ENCODE measurements around the gene KCNJ6.
"Not testable (repeated sequence)": the region's sequence is repeated elsewhere in the genome, so short reads cannot be mapped to it uniquely, and the experiment has no call there.

KCNJ6 gene

GRCh38 chr21:37592496-37592895 is 323.8 kb downstream of the KCNJ6 start:
- no peak for DNase-seq

GRCh38 chr21:37591994-37592393 is 324.3 kb downstream of the KCNJ6 start:
- DNase-seq: not testable (repeated sequence)

DNA sequence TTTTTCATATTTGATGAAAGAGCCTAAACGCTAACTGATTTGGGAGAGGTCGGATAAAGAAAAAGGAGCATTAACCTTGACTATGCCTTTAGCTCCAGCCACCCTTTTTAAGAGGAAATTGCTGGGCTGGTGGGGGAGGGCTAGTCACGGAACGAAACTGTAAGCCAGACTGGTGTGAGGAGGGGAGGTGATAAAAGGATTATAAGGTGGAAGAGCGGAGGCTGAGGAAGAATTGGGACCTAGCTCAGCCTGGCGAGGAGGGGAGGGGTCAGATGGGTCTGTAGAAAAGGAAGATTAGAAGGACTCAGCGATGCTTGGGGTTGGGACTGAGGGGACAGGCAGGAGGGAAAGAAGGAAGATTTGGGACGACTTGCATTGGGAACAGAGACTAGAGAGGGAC is 325.4 kb downstream of the KCNJ6 start:
- not testable (repeated sequence) for DNase-seq

GRCh38 chr21:37588644-37589043 is 327.6 kb downstream of the KCNJ6 start:
- not testable (repeated sequence) for DNase-seq

DNA sequence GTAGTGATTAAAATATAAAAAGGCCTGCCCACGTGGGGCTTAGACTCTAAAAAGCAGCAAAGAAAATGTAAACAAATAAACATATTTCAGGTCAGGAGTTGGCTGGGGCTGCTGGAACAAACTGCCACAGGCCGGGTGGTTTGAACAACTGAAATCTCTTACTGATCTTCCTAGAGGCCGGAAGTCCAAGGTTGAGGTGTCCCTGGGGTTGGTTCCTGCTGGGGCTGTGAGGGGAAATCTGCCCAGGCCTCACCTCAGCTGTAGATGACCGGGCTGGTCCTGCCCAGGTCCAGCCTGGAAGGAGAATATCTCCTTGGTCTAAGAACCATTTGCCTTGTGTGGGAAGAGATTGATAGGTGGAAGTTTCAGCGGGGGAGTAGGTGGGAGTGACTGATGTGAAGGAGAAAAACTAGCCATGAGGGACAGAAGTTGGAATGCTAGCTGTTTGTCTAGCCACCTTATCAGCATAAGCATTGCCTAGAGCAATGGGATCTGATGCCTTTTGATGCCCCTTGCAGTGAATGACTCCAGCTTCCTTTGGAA is 328.6 kb downstream of the KCNJ6 start:
- DNase-seq: no peak

DNA sequence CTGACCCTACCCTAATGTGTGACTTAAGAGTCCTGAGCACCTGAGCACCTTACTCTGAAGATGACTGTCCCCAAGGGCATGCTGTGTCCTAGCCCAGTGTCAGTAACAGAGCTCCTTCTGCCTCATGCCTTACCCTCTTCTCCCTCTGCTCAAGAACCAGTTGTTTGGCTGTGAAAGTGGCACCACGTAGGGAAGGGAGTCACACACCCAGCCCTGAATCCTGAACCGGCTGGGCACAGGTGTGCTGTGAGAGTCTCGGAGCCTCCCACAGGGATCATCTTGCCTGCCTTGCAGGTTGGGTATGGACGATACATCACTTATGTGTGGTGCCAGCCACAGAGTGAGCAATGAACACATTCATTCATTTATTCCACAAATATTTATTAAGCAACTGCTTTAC is 329.1 kb downstream of the KCNJ6 start:
- no peak for DNase-seq

GRCh38 chr21:37582590-37582989 is 333.7 kb downstream of the KCNJ6 start:
- peak; percentile 24 for DNase-seq

- DNase-seq: no peak
These were observed 335.6 kb downstream of the KCNJ6 start for GRCh38 chr21:37580666-37581065.

- DNase-seq: no peak
These were observed 336.9 kb downstream of the KCNJ6 start for GRCh38 chr21:37579356-37579755.

- no peak for DNase-seq
These were observed 337.7 kb downstream of the KCNJ6 start for GRCh38 chr21:37578471-37579126.

DNA sequence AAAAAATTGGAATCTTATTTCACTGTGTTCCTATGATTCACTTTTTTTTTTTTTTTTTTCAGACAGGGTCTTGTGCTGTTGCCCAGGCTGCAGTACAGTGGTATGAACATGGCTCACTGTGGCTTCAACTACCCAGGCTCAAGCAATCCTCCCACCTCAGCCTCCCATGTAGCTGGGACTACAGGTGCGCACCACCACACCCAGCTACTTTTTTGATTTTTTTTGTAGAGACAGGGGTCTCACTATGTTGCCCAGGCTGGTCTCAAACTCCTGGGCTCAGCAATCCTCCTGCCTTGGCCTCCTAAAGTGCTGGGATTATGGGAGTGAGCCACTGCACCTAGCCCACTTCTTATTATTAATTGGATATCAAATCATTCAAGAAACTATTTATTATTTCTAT is 339.3 kb downstream of the KCNJ6 start:
- not testable (repeated sequence) for DNase-seq

GRCh38 chr21:37575580-37575979 is 340.7 kb downstream of the KCNJ6 start:
- DNase-seq: no peak

GRCh38 chr21:37574751-37575150 is 341.5 kb downstream of the KCNJ6 start:
- DNase-seq: no peak

DNA sequence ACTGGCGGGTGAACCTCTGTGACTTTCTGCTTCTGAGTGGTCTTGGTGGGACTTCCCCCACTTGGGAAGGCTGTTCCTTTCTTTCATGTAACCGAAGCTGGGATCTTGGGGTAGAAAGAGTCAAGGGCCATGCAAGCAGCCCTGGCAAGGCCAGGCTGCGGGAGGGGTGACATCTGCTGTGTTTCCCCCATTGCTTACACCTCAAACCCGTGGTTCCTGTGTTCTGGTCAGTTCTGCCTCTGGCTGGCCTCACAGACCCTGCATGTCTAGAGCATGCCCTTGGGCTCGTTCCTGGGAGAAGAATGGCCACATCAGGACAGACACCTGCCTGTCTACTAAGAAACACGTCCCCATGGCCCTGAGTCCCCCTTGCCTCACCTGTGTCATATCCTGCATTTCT is 341.9 kb downstream of the KCNJ6 start:
- no peak for DNase-seq

GRCh38 chr21:37571442-37571841 is 344.8 kb downstream of the KCNJ6 start:
- no peak for DNase-seq

GRCh38 chr21:37568916-37569315 is 347.3 kb downstream of the KCNJ6 start:
- no peak for DNase-seq

DNA sequence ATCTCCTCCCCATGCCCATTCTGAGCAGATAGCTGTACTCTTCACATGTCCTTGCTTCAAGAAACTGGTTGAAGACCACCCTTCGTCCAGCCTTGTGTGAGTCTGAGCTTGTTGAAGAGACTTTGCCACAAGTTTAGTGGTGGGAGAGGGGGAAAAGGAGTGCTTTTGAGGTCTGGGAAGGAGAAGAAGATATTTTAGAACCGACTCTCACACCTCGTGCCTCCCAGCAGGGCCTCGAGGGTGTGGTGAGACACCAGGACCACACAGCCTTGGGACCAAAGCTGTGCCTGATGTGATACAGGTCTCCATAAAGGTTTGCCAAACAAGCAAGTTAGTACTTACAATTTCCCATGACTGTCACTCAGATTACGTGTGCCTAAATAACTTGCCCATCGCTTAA is 347.8 kb downstream of the KCNJ6 start:
- DNase-seq: no peak

GRCh38 chr21:37566790-37567615 is 349.3 kb downstream of the KCNJ6 start:
- DNase-seq: no peak

DNA sequence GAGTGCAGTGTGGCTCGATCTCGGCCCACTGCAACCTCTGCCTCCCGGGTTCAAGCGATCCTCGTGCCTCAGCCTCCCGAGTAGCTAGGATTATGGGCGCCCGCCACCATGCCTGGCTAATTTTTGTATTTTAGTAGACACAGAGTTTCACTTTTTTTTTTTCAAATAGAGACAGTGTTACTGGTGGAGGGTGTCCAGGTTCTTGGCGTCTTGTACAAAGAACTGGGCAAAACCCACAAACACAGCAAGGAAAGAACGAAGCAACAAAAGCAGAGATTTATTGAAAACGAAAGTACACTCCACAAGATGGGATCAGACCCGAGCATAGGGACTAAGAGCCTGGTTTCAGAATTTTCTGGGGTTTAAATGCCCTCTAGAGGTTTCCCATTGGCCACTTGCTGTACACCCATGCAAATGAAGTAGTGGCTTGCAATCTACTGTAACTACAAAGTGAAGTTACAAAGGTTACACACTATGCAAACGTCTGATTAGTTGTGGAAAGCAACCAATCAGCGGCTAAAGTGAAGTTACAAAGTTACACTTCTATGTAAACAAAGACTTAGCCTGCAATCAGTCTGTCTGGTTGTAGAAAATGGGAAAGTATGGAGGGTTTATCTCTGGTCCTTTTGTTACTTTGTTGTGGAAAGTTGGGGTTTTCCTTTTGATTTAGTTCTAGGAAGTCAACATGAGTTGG is 350.6 kb downstream of the KCNJ6 start:
- peak; percentile 49 for DNase-seq

- DNase-seq: no peak
These were observed 351.2 kb downstream of the KCNJ6 start for GRCh38 chr21:37564924-37565529.

DNA sequence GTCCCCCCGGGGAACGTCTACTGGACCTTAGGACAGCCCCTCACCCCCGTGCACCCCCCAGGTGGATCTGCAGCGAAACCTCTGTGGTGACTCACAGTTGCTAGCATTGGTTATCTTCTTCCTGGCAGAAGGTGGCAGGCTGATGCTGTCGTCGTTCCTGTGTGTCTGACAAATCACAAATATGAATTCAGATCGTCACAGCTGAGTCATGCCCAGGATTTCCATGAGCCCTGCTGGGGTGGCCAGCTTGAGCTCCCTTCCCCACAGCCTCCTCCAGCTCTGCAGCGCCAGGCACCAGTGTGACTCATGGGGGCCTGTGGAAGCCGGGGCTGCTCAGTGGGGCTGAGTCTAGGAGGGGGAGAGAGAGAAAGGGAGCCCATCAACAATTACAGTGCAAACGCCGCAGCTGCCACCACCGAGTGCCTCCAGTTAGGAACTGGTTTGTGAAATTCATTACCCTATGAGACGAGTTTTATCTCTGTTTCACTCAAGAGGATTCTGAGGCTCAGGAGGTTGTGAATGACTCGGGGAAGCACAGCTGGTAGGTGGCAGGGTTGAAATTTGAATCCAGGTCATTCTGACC is 351.8 kb downstream of the KCNJ6 start:
- peak; percentile 81 for DNase-seq

DNA sequence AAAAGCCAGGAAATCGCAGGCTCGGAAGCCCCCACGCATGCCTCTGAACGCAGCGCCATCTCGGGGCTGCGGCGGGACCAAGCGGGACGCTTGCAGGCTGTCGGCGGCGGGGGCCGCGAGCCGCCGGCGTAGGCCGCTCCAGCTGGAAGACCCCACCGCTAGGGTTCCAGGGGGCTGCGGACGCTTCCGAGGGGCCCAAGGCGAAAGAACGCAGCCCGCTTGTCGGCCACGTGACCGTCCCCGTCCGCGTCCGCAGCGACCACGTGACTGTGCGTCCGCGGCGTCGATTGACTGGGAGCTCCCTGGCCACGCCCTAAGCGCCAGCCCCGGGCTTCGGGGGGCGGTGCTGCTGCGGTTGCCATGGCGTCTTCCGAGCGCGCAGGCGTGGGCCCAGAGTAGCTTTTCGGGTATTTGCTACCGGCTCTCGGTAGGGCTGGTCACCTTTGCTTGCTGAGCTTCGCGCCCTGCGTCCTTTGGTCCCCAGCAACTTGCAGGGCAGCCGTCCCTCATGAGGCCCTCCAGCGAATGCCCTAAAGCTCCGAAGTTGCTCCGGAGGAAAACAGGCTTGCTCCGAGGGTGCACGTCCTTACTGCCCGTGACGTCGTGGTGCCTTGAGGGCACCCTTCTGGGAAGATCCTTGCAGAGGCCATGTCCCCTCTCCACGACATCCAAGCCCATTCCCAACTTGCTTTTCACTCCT is 352.5 kb downstream of the KCNJ6 start:
- DNase-seq: peak; percentile 93

Measured in GF-D8 (cell line).